HEK293 (cell line): Measurements from ENCODE around the gene HOXC10.

Source experiments
- CTCF ChIA-PET: fragments of 350-600 bp; formaldehyde crosslinking; extraction: SDS; loops from one replicate; lab custom pipeline; 2021; ENCODE audit warnings: antibody characterized with exemption; lab: Yijun Ruan, JAX
- POLR2A ChIA-PET: fragments of 300-600 bp; formaldehyde crosslinking; extraction: SDS; loops from one replicate; lab custom pipeline; 2020; ENCODE audit warnings: antibody characterized with exemption, inconsistent platforms; lab: Yijun Ruan, JAX
- H3K27ac ChIP-seq: fragments of 200-500 bp; sonication (Bioruptor generic); 2 replicates; pipeline ENCODE4 v1.5.1; 2014; ENCODE audit warnings: low read depth, low read length, control low read depth, inconsistent platforms; ENCODE audit errors: extremely low read depth
- H3K36me3 ChIP-seq, 2 experiments: fragments of 200-500 bp in 1 of 2; sonication (Bioruptor generic) in 1 of 2; 1 replicate in 1 of 2; 2 replicates in 1 of 2; pipeline ENCODE4 v1.5.1; 2014 to 2017; ENCODE audit warnings: inconsistent platforms in 2 of 2, low read length in 2 of 2; ENCODE audit not compliant: control insufficient read depth in 2 of 2, insufficient read depth in 1 of 2
- H3K4me1 ChIP-seq: fragments of 200-500 bp; sonication (Bioruptor generic); 2 replicates; pipeline ENCODE4 v1.5.1; 2014; ENCODE audit warnings: mild to moderate bottlenecking, low read length, inconsistent platforms; ENCODE audit not compliant: control insufficient read depth, insufficient read depth
- H3K4me3 ChIP-seq: 2 replicates; pipeline ENCODE4 v1.5.1; 2011; ENCODE audit warnings: low read depth, mild to moderate bottlenecking, control low read depth, low read length, moderate library complexity
- H3K9me3 ChIP-seq: fragments of 200-500 bp; sonication (Bioruptor generic); 2 replicates; pipeline ENCODE4 v1.5.1; 2014; ENCODE audit warnings: low read depth, low read length, inconsistent platforms; ENCODE audit not compliant: control insufficient read depth, insufficient read depth
- KLF9 ChIP-seq: fragments of 450-650 bp; formaldehyde crosslinking; IDR thresholded peaks from 2 replicates; pipeline ENCODE4 v1.5.1; 2016; ENCODE audit warnings: missing biosample characterization, missing genetic modification characterization, low read depth
- OSR2 ChIP-seq: fragments of 450-650 bp; formaldehyde crosslinking; IDR thresholded peaks from 2 replicates; pipeline ENCODE4 v1.5.1; 2016; ENCODE audit warnings: missing biosample characterization, missing genetic modification characterization
- PATZ1 ChIP-seq: fragments of 450-650 bp; formaldehyde crosslinking; IDR thresholded peaks from 2 replicates; pipeline ENCODE4 v1.5.1; 2016; ENCODE audit warnings: missing biosample characterization, missing genetic modification characterization
- PRDM1 ChIP-seq: fragments of 450-650 bp; formaldehyde crosslinking; IDR thresholded peaks from 2 replicates; pipeline ENCODE4; 2016; ENCODE audit warnings: missing biosample characterization, missing genetic modification characterization
- ZBTB17 ChIP-seq: fragments of 450-650 bp; formaldehyde crosslinking; IDR thresholded peaks from 2 replicates; pipeline ENCODE4 v1.5.1; 2016; ENCODE audit warnings: missing biosample characterization, missing genetic modification characterization
- ZBTB20 ChIP-seq: fragments of 450-650 bp; formaldehyde crosslinking; IDR thresholded peaks from 2 replicates; pipeline ENCODE4 v1.5.1; 2016; ENCODE audit warnings: missing biosample characterization, missing genetic modification characterization
- ZBTB8A ChIP-seq: fragments of 450-650 bp; formaldehyde crosslinking; IDR thresholded peaks from 2 replicates; pipeline ENCODE4 v1.5.1; 2016; ENCODE audit warnings: missing biosample characterization, missing genetic modification characterization
- ZNF174 ChIP-seq: fragments of 450-650 bp; formaldehyde crosslinking; IDR thresholded peaks from 2 replicates; pipeline ENCODE4 v1.5.0; 2017; ENCODE audit warnings: missing biosample characterization, mild to moderate bottlenecking, missing genetic modification characterization
- ZNF324 ChIP-seq: fragments of 450-650 bp; formaldehyde crosslinking; IDR thresholded peaks from 2 replicates; pipeline ENCODE4 v1.5.1; 2016; ENCODE audit warnings: missing biosample characterization, missing genetic modification characterization
- ZNF335 ChIP-seq: fragments of 450-650 bp; formaldehyde crosslinking; conservative IDR thresholded peaks from 2 replicates; pipeline ENCODE4 v1.5.1; 2016; ENCODE audit warnings: missing biosample characterization, missing genetic modification characterization
- ZNF366 ChIP-seq: fragments of 450-650 bp; formaldehyde crosslinking; conservative IDR thresholded peaks from 2 replicates; pipeline ENCODE4 v1.5.1; 2016; ENCODE audit warnings: missing biosample characterization, missing genetic modification characterization
- ZNF596 ChIP-seq: fragments of 450-650 bp; IDR thresholded peaks from 2 replicates; pipeline ENCODE4 v1.5.0; 2018; ENCODE audit warnings: missing biosample characterization, mild to moderate bottlenecking, missing genetic modification characterization, moderate library complexity
- ZNF777 ChIP-seq: fragments of 450-650 bp; formaldehyde crosslinking; IDR thresholded peaks from 2 replicates; pipeline ENCODE4 v1.5.1; 2017; ENCODE audit warnings: missing biosample characterization, missing genetic modification characterization, borderline replicate concordance
- TF ChIP-seq, protein P1 (sequence below): fragments of 450-650 bp; formaldehyde crosslinking; IDR thresholded peaks from 2 replicates; pipeline ENCODE4 v1.5.1; 2017; ENCODE audit warnings: missing biosample characterization, missing genetic modification characterization
- TF ChIP-seq, protein P2 (sequence below): fragments of 450-650 bp; formaldehyde crosslinking; IDR thresholded peaks from 2 replicates; pipeline ENCODE4 v1.5.1; 2017; ENCODE audit warnings: missing biosample characterization, missing genetic modification characterization
- TF ChIP-seq, protein P3 (sequence below): fragments of 450-650 bp; formaldehyde crosslinking; IDR thresholded peaks from 2 replicates; pipeline ENCODE4 v1.5.1; 2016; ENCODE audit warnings: missing biosample characterization, missing genetic modification characterization

HOXC10 gene

DNA sequence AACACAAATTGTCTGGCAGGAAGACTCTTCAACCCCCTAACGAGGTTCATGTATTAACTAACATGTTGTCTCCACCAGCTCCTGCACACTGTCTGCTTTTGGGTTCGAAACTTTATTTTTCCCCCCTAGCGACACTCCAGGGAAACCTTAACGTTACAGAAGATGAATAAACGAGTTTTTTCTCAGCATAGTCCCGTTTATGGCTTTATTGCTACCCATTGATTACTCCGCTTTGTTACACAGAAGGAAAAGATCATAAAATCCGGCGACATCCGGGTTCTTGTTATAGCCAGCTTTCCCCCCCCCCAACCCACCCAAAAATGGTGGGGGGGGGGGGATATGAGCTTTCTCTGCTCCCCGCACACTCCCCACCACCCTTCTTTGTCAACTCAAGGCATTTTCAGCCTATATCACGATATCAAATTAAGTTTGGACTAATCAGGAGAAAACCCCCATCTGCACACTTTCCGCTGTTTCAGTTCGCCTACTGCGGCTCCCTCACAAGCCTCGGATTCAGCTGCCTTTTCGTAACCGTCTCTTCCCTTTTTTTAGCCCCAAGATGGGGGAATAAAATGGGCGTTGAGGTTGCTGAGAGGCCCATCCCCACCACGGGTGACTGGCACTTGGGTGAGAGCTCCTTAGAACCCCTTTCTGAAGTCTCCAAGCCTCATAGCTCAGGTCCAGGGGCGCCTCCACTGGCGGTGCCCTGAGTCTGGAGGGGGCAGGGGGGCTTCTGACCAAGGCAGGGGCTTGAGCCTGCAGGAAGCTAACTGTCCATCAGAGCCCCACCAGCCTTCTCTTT lies 41.9 kb downstream of the HOXC10 start:
- CTCF ChIA-PET: interaction anchor here (1.3 to 4.5 kb wide), 7 partner anchors 18 to 189 kb away, joined by 3 to 21 read pairs (median 6); partner anchors contain the start of genes HOXC10 and HOXC8
- POLR2A ChIA-PET: interaction anchor here (2.2 to 4.5 kb wide), 2 partner anchors 10 to 18 kb away, joined by 6 to 26 read pairs; partner anchors contain the start of gene HOXC8
- Histone ChIP-seq H3K27ac (no peak overlapping the region; the same call in 1 of the 2 replicates), H3K9me3 (no peaks in the 10 kb centered on the region), H3K4me1 (peaks cover 60% of the 10 kb centered on the region), H3K4me3 (no peak overlapping the region), H3K36me3 (peaks cover 4 to 13% of the 10 kb centered on the region in 2 experiments; a peak in 2 of 3 replicates)
- TF ChIP-seq, protein P1, sequence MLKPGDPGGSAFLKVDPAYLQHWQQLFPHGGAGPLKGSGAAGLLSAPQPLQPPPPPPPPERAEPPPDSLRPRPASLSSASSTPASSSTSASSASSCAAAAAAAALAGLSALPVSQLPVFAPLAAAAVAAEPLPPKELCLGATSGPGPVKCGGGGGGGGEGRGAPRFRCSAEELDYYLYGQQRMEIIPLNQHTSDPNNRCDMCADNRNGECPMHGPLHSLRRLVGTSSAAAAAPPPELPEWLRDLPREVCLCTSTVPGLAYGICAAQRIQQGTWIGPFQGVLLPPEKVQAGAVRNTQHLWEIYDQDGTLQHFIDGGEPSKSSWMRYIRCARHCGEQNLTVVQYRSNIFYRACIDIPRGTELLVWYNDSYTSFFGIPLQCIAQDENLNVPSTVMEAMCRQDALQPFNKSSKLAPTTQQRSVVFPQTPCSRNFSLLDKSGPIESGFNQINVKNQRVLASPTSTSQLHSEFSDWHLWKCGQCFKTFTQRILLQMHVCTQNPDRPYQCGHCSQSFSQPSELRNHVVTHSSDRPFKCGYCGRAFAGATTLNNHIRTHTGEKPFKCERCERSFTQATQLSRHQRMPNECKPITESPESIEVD: peak; percentile 87
- TF ChIP-seq OSR2 (peak; percentile 8; the same call in 1 of the 2 replicates), ZNF777 (tag by site-specific recombination) (no peak), ZBTB8A (peak; percentile 47; the same call in 1 of the 2 replicates), PATZ1 (tag by site-specific recombination) (peak; percentile 56), ZNF174 (tag by site-specific recombination) (no peak), ZNF324 (tag by site-specific recombination) (no peak)
- TF ChIP-seq, protein P2, sequence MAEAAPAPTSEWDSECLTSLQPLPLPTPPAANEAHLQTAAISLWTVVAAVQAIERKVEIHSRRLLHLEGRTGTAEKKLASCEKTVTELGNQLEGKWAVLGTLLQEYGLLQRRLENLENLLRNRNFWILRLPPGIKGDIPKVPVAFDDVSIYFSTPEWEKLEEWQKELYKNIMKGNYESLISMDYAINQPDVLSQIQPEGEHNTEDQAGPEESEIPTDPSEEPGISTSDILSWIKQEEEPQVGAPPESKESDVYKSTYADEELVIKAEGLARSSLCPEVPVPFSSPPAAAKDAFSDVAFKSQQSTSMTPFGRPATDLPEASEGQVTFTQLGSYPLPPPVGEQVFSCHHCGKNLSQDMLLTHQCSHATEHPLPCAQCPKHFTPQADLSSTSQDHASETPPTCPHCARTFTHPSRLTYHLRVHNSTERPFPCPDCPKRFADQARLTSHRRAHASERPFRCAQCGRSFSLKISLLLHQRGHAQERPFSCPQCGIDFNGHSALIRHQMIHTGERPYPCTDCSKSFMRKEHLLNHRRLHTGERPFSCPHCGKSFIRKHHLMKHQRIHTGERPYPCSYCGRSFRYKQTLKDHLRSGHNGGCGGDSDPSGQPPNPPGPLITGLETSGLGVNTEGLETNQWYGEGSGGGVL (tag by site-specific recombination): peak; percentile 40; the same call in 1 of the 2 replicates

DNA sequence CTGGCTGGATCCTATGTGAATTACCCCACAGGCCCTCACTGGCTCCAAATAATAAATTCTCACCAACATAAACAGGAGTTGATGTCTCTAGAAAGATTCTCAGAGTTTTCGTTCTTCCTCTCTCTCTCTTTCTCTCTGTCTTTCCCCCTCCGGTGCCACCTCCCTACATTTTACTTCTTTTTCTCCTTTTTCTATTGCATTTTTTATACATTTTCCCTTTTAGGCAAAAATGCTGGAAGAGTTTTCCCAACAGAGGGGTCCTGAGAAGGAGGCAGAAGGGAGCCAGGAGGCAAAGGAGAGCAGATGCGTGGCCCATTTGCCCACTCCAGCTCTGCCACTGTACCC lies 42.5 kb downstream of the HOXC10 start:
- CTCF ChIA-PET: interaction anchor here (0.7 to 4.5 kb wide), 9 partner anchors 10 to 188 kb away, joined by 3 to 21 read pairs (median 4); partner anchors contain the start of gene HOXC10
- H3K9me3 ChIP-seq: no peaks in the 10 kb centered on the region
- peaks cover 54% of the 10 kb centered on the region for H3K4me1 ChIP-seq
- POLR2A ChIA-PET: interaction anchor here (0.7 to 4.5 kb wide), 3 partner anchors 10 to 253 kb away, joined by 3 to 26 read pairs (median 6); partner anchors contain the start of genes HNRNPA1 and HOXC8
- peaks cover 4 to 13% of the 10 kb centered on the region in 2 experiments; a peak in 2 of 3 replicates for H3K36me3 ChIP-seq
- peak; percentile 72; the same call in 1 of the 2 replicates for TF ChIP-seq ZNF596 (tag by site-specific recombination)
- no peak for TF ChIP-seq KLF9
- TF ChIP-seq ZBTB17: peak; percentile 37; the same call in 1 of the 2 replicates
- TF ChIP-seq, protein P3, sequence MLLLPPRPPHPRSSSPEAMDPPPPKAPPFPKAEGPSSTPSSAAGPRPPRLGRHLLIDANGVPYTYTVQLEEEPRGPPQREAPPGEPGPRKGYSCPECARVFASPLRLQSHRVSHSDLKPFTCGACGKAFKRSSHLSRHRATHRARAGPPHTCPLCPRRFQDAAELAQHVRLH: no peak
- peak; percentile 57; the same call in 1 of the 2 replicates for TF ChIP-seq ZNF335
- 0 out of 2 replicates have a peak, but pooled peaks have one; percentile 48 for TF ChIP-seq ZBTB20 (tag by site-specific recombination)
- TF ChIP-seq ZNF366: peak; percentile 72
- TF ChIP-seq PRDM1: peak; percentile 77
- no peak overlapping the region for H3K4me3 ChIP-seq
- peak overlapping the region; percentile 19; the same call in 1 of the 2 replicates for H3K27ac ChIP-seq
